GM18873 (cell line): ENCODE measurements around the gene XYLT2.

Source experiments
- ATAC-seq: cut with Tn5 transposase; IDR thresholded peaks from one replicate; pipeline ENCODE4 v1.9.1; 2021; ENCODE audit warnings: mild to moderate bottlenecking, moderate library complexity, moderate number of reproducible peaks; ENCODE audit not compliant: unreplicated experiment, low FRiP score

The XYLT2 gene

DNA sequence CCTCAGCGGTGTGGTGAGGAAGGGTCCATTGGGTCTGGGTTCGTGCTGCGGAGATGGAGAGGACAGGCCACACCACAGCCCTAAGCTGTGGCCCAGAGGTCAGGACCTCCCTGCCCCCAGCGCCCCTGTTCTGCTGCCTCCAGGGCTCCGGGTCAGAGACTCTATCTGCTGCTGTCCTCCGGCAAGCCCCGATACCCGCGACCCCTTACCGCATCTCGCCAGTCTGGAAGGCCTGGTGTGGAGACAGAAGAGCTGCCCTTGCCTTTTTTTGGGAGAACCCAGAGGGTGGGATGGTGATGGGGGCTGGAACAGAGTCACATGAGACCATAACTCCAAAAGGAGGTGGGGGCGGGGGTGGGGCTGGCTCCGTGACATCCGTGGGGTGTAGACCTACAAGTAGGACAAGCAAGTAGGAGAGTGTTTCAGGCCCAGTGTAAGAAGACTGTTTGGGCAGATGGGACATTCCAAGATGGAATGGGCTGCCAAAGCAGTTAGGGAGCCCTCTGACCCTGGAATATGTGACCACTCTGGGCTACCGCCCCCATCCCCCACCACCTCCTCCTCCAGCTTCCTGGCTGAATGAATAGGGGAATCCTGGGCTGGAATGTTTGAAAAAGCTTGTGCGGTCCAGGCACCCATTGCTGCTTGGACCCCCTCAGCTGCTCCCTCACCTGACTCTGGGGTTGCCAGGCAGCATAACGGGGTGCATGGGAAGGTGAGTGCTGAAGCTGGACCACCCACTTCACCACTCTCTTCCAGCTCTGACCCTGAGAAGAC, 1.4 kb downstream of the XYLT2 start:
- ATAC-seq = no peak

DNA sequence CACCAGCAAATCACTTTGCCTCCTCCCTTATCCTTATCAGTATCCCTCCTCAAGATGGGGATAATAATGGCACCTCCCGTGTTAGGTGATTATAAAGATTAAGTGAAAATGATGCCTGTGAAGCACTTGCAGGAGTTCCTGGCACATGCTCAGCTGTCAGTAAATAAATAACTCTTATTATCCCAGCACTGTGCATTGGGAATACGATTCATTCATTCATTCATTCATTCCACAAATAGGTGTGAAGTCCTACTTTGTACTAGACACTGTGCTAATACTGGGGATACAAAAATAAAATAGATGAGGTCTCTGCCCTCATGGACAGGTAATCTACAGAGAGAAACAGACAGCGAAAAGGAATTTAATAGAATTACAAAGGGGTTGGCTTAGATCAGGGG, 2.0 kb downstream of the XYLT2 start:
- ATAC-seq = no peak

DNA sequence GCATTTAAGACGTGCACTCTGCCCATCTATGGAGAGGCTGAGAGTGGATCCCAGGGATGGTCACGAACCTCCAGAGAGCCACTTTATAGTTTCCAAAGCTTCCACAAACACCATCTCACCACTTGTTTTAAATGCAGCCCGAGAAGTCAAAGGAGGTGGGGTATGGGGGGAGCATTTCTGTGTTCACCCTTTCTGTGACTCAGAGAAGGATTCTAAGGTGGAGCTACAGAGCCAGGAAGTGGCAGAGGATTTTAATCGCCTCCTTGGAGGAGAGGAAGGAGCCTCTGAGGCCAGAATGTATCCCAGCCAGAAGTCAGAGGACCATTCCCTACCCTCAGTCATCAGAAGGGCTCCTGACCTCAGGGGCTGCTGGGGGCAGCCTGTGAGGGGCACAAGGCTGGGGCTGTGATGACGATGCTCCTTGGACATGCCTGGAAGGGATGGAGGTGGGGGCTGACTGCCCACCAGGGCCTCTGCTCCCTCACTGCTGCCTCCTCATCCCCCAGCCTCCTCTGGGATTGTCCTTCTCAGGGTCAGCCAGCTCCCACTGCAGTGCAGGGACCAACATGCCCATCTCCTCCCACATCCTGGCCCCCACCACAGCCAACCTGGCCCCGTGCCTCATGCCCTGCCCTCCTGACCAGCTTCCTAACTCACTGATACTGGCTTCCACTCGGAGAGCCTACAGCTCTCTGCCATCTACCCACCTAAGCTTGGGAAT, 2.8 kb downstream of the XYLT2 start:
- no peak for ATAC-seq

DNA sequence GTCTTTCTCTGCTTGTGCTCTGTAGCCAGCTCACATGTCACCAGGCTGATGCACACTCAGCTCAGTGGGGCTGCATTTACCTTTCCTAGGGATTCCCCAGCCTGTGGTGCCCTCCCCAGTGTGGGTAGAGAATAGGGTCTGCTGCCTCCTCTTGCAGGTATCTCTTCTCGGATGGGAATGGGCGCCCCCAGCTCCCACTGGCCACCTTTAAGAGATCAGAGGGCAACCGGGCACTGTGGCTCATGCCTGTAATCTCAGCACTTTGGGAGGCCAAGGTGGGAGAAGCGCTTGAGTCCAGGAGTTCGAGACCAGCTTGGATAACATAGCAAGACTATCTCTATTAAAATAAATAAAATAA, 3.3 kb downstream of the XYLT2 start:
- ATAC-seq = no peak

DNA sequence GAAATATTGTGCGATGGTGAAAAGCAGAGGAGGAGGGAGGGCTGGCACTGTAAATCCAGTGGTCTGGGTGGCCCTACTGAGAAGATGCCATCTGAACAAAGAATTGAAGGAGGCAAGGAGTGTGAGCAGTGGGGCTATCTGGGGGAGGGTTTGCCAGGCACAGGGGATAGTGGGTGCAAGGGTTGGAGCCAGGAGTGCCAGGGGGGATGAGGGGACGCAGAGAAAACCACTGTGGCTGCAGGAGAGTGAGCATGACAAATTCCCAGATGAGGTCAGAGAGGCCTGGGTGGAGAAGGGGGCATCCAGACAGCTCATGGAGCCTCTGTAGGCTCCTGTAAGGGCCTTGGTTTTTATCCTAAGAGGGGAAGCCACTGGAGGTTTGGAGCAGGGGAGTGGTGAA, 4.8 kb downstream of the XYLT2 start:
- ATAC-seq = no peak

DNA sequence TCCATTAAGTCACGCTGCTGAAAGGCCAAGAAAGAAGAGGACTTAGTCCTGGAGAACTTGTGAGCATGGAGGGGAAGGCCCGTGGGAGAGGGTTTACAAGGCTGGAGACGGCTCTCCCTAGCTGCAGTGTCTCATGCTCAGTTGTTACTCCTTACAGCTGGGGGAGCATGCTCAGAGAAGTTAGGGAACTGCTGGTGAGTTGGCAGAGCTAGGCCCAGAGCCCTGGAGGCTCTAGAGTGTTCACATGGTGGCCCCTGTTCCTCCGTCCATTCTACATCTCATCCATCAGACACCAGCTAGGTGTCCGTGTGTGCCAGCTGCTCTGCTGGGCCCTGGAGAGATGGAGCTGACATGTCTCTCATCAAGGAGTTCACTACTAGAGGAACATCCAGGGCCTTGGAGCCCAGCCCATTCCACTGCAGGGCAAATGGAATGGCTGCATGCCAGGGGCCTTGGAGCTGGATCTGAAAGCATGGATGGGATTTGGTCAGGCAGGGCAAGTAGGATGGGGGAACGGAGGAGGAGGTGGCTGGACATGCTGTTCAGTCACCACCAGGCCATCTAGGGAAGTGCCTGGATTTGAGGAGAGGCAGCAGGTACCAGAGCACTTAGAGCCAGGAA, 6.3 kb downstream of the XYLT2 start:
- ATAC-seq = no peak

DNA sequence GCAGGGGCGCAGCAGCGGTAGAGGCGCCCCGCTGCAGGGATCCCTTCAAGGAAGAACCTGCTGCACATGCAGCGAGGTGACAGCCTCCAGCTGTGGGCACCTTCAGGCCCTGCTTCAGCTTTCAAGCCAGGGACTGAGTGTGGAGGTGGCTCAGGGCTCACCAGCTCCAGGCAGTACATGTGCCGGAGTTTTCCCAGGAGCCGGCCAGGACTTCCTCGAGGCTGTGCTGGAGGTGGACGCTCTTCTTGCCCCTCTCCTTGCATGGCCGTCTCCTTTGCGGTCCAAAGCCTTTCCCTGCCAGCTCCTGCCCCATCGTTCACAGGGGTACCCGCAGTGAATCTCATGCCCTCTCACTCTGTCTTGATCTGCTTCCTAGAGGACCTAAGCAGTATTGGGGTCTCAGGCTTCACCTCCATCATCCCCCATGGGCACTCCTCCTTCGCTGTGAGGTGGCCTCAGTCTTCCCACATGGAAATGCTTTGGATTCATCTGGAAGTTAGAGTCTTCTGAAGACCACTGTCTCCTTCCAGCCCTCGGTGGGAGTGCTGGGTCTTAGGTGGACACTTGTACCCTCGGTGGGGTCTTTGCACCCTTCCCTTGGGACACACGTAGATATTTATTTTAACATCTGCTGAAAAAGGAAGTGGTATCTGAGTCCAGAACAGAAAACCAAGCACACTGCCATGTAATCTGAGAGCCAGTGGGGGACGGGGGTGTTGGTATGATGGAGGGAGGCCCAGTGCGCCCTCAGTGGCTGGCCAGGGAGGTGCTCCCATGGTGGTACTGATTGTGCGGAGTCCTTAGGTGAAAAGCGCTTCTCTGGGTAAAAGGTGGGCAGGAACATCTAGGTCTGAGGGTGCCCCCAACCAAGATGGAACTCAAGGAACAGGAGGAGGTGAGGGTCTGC, 7.0 kb downstream of the XYLT2 start:
- ATAC-seq = no peak

DNA sequence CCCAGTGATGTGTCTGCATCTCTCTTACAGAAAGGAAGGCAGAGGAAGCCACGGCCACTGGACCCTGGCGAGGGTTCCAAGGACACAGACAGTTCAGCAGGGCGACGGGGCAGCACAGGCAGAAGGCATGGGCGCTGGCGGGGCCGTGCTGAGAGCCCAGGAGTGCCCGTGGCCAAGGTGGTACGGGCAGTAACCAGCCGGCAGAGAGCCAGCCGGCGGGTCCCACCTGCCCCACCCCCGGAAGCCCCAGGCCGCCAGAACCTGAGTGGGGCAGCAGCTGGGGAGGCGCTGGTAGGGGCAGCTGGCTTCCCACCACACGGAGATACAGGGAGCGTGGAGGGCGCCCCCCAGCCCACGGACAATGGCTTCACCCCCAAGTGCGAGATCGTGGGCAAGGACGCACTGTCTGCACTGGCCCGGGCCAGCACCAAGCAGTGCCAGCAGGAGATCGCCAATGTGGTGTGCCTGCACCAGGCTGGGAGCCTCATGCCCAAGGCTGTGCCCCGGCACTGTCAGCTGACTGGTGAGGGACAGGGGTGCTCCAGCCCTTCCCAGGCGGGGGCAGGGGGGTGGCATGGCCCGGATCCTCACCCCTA, 7.8 kb downstream of the XYLT2 start:
- ATAC-seq = no peak

DNA sequence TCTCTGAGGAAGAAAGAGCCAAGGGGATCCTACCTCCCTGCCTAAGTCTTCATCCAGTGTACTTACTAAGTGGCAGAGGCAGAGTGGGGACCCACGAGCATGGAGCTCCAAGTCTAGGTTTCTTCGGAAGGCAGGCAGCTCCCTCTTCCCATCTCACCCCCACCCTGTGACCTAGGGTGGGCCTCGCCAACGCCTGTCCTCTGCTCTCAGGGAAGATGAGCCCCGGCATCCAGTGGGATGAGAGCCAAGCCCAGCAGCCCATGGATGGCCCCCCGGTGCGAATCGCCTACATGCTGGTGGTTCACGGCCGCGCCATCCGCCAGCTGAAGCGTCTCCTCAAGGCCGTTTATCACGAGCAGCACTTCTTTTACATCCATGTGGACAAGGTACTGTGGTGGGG, 8.3 kb downstream of the XYLT2 start:
- ATAC-seq = no peak

DNA sequence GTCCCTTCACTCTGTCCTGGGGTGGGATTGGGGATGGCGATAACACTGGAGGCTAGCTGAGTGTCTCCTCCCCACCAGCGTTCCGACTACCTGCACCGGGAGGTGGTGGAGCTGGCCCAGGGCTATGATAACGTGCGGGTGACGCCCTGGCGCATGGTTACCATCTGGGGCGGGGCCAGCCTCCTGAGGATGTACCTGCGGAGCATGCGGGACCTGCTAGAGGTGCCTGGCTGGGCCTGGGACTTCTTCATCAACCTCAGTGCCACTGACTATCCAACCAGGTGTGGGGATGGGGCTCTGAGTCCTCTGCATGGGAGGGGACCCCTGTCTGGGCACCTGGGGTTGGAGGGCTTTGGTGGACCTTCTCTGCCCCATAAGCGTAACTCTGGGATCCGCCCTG, 8.8 kb downstream of the XYLT2 start:
- ATAC-seq = no peak

DNA sequence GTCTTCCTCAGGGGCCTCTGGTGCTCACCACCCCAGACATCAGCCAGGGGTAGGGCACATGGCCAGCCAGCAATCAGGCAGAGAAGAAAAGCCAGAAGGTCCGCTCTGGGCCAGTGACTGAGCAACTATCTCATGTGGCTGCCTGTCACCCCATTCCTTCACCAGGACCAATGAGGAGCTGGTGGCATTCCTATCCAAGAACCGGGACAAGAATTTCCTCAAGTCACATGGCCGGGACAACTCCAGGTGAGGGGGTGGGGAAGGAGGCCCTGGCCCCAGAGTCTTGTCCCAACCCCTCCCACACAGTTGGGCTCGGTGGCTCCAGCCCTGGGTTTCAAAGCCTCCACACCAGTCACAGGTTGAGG, 9.4 kb downstream of the XYLT2 start:
- no peak for ATAC-seq

DNA sequence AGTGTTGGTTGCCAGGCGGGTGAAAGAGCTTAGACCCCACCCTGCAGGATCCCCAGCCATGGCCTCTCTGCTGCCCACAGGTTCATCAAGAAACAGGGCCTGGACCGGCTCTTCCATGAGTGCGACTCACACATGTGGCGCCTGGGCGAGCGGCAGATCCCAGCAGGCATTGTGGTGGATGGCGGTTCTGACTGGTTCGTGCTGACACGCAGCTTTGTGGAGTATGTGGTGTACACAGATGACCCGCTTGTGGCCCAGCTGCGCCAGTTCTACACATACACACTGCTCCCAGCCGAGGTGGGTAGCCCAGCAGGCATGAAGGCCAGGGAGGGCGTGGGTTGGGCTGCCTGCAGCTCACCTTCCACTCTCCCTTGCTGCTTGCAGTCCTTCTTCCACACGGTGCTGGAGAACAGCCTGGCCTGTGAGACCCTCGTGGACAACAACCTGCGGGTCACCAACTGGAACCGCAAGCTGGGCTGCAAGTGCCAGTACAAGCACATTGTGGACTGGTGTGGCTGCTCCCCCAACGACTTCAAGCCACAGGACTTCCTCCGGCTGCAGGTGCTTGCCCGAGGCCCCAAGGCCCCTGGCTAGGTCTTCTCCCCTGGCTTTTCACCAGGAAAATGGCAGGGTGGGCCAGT, 9.9 kb downstream of the XYLT2 start:
- no peak for ATAC-seq

DNA sequence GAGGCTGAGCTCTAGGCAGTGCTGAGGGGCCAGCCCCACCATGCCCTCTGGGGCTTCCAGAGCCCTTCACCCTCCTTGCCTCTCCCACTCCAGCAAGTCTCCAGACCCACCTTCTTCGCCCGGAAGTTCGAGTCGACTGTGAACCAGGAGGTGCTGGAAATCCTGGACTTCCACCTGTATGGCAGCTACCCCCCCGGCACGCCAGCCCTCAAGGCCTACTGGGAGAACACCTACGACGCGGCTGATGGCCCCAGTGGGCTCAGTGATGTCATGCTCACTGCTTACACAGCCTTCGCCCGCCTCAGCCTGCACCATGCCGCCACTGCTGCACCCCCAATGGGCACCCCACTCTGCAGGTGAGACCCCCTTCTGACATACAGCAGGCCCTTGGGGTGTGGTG, 10.5 kb downstream of the XYLT2 start:
- no peak for ATAC-seq

DNA sequence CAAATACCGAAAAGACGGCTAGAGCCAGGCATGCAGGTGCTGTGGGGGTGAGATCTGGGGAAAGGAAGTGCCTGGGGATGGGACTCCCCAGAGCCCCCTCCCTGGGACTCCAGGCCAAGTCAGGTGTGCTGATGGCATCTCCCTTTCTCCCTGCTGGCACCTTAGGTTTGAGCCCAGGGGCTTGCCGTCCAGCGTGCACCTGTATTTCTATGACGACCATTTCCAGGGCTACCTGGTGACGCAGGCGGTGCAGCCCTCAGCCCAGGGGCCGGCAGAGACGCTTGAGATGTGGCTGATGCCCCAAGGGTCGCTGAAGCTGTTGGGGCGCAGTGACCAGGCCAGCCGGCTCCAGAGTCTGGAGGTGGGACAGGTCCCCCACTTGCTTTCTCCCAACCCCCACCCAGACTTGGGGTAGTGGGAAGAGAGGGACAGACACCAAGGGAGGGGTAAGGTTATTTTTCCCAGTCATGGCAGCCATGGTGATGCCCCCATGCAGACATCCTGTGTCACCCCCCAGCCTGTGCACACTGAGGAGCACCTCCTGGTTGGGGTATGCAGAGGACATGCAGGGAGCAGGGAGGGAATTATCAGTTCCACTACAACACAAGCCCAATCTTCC, 11.1 kb downstream of the XYLT2 start:
- no peak for ATAC-seq

DNA sequence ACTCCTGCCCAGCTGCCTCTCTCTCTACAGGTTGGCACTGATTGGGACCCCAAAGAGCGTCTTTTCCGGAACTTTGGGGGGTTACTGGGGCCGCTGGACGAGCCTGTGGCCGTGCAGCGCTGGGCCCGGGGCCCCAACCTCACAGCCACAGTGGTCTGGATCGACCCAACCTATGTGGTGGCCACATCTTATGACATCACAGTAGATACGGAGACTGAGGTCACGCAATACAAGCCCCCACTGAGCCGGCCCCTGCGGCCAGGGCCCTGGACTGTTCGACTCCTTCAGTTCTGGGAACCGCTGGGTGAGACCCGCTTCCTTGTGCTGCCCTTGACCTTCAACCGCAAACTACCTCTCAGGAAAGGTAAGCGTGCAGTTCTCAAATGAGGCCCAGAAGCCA, 12.3 kb downstream of the XYLT2 start:
- ATAC-seq = no peak

DNA sequence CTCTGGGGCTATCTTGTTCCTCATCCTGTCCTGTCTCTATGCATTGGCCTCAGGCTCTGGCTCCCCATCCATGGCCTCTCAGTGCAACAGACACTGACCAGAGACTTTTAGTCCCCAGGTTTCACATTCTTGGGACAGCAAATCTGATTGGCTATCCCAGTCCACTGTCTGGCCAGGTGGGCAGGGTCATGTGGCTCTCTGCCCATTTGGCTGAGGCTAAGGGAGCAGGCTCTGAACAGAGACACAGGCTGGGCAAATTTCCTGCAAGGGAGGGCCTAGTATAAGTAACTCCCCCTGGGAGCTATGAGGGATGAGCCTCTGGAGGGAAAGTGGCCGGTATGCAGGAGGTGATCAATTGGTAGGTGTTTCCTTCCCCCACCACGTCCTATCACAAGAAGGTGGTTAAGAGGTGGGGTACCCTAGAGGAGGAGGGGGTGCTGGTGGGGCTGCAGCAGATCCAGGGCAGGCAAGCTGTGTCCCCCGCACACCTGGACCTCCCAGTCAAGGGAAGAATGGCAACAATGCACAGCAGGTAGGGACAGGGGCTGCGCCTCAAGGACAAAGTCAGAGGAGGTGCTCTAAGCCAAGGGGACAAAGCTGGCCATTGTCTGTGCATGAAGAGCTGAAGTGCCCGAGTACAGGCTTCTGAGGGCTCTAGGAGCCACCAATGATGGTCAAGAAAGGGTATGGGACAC, 13.2 kb downstream of the XYLT2 start:
- no peak for ATAC-seq

DNA sequence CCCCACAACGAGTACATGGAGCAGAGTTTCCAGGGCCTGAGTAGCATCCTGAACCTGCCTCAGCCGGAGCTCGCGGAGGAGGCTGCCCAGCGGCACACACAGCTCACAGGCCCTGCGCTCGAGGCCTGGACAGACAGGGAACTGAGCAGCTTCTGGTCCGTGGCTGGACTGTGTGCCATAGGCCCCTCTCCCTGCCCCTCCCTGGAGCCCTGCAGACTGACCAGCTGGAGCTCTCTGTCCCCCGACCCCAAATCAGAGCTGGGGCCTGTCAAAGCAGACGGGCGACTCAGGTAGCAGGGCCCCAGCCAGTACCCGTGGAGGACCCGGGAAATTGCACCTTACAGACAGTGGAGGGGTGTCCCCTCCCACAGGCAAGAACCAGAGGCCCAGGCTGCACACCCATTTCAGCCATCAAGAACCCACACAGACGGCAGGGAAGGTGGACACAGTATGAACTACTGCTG, 14.1 kb downstream of the XYLT2 start:
- no peak for ATAC-seq

DNA sequence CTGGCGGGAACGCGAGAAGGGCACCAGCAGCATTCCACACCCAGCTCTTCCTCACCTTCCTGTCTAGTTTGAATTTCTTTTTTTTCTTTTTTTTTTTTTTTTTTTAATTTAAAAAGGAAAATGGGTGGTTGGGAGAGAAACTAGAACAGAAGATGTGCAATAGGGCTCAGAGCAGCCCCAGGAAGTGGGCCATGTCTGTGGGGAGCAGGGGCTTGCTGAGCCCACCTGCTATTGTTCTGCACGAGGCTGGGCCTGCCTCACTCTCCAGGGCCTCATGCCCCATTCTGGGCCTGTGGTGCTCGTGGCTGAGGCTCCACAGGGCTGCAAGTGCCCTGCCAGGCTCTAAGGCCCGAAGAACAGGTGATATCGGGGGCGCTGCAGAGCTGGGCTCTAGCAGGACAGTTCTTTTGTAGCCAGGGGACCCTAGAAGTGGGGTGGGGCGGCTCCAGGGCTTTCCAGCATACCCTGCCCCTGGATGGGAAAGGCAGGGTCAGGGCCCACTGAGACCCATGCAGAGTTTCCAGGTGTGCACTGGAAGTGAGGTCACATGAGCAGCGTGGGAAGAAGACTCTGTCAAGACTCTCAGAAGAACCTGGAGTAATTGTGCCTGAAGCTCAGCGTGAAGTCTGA, 14.7 kb downstream of the XYLT2 start:
- ATAC-seq = no peak
